Progenitor cell of endocrine pancreas (in vitro differentiated cells): ENCODE results near the gene ST3GAL3. TPM values are rescaled to one million over a fixed set of nuclear protein-coding genes. Genes with fewer than 3 reads are reported as not detected.

Experiments used
- DNase-seq: peaks from one replicate; pipeline ENCODE4 v3.0.0; 2021; ENCODE audit warnings: low spot score; ENCODE audit not compliant: unreplicated experiment
- H3K27ac Mint-ChIP-seq: 2 replicates; pipeline ENCODE4 v1.8.0; 2021; ENCODE audit warnings: mild to moderate bottlenecking, moderate library complexity, mixed read lengths
- H3K27me3 Mint-ChIP-seq: 2 replicates; pipeline ENCODE4 v1.8.0; 2021; ENCODE audit warnings: mixed read lengths
- H3K36me3 Mint-ChIP-seq: 2 replicates; pipeline ENCODE4 v1.8.0; 2022; ENCODE audit warnings: mixed read lengths; ENCODE audit not compliant: insufficient read depth
- H3K4me1 Mint-ChIP-seq: 2 replicates; pipeline ENCODE4 v1.8.0; 2021; ENCODE audit warnings: low read depth, mixed read lengths
- H3K4me3 Mint-ChIP-seq: 2 replicates; pipeline ENCODE4 v1.8.0; 2021; ENCODE audit warnings: low read depth, mild to moderate bottlenecking, moderate library complexity, mixed read lengths
- H3K9me3 Mint-ChIP-seq: 2 replicates; pipeline ENCODE4 v1.8.0; 2021; ENCODE audit warnings: low read depth, mixed read lengths
- total RNA-seq: library from RNA; stranded (reverse); gene quantifications from 2 replicates; pipeline ENCODE4 v1.2.1, GENCODE V29; 2021
- TF ChIP-seq, protein P1 (sequence below): fragments of 200-600 bp; sonication (generic); IDR thresholded peaks from one replicate; pipeline ENCODE4 v1.5.0; 2021; ENCODE audit warnings: antibody characterized with exemption, mild to moderate bottlenecking; ENCODE audit not compliant: unreplicated experiment

The ST3GAL3 gene
- total RNA-seq, 1 donor from 2014 or later = 14.9 TPM

DNA sequence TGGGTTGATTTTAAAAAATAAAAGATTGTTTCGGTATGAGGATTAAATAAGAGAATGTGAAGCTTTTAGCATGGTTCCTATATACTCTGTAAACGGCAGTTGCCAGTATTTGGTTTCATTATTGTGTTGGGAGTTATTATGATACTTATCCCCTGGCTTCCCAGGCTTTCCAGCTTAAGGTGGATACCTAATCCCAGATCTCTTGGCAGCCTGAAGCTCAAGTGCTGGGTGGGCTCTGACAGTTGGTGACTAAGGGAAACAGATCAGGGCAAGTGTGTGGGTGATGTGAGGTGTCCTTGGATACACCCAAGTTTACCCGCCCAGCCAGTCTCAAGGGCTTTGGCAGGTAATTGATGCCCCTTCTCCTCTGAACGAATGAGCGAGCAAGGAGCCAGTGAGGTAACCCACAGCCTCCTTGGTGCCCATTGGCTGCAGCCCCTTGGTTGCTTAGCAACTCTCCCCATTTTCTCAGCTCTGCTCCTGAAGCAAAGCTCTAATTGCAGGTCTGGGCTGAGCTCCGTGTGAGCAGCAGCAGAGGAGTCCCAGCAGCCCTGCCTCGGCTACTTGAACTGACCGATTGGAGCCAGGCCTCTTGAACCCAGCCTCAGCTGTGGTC is 245.5 kb downstream of the ST3GAL3 start:
- DNase-seq = no peak
- Mint-ChIP-seq H3K27ac (no peak overlapping the region), H3K27me3 (no peaks in the 10 kb centered on the region), H3K4me1 (peaks cover 10% of the 10 kb centered on the region), H3K36me3 (peaks cover 4% of the 10 kb centered on the region), H3K4me3 (no peak overlapping the region), H3K9me3 (no peaks in the 10 kb centered on the region)
- TF ChIP-seq, protein P1, sequence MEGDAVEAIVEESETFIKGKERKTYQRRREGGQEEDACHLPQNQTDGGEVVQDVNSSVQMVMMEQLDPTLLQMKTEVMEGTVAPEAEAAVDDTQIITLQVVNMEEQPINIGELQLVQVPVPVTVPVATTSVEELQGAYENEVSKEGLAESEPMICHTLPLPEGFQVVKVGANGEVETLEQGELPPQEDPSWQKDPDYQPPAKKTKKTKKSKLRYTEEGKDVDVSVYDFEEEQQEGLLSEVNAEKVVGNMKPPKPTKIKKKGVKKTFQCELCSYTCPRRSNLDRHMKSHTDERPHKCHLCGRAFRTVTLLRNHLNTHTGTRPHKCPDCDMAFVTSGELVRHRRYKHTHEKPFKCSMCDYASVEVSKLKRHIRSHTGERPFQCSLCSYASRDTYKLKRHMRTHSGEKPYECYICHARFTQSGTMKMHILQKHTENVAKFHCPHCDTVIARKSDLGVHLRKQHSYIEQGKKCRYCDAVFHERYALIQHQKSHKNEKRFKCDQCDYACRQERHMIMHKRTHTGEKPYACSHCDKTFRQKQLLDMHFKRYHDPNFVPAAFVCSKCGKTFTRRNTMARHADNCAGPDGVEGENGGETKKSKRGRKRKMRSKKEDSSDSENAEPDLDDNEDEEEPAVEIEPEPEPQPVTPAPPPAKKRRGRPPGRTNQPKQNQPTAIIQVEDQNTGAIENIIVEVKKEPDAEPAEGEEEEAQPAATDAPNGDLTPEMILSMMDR = no peak

DNA sequence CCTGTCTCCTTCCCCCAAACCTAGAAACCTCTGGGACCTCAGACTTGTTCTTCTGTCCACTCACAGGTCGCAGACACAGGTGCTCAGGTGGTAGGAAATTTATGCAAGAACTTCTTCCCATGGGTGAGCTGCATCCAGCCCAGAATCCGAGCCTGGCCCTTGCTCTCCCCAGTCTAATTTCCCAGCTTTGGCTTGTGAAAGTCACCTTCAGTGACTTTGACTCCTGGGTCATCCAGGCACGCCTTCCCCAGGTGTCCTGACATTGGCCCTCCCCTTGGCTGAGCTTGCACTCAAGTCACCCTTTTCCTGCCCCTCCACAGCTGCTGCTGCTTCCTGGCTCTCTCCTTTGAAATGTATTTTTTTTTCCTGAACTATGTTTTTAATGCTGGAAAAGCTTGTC is 246.0 kb downstream of the ST3GAL3 start:
- Mint-ChIP-seq H3K27me3 (no peaks in the 10 kb centered on the region), H3K27ac (peak overlapping the region; percentile 40), H3K9me3 (no peaks in the 10 kb centered on the region), H3K36me3 (peaks cover 6% of the 10 kb centered on the region), H3K4me1 (peaks cover 7% of the 10 kb centered on the region), H3K4me3 (no peak overlapping the region)
- DNase-seq = no peak
- TF ChIP-seq, protein P1 = no peak

DNA sequence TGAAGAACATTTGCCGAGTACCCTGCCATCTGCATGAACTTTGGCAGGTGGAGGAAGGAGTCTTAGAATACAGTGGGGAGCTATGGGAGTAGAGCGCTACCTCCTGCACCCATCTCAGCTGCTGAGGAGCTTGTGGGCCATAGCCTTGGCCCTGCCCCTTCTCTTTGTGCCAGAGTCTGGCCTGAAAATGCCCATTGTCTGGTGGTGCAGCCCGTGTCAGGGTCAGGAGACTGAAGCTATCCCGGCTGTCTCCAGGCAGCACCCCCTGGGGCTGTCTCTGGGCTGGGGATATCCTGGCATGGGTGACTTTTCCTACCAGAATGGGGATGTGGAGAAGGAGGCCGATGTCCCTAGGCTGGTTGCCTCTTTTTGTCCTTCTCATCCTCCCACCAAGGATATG is 246.7 kb downstream of the ST3GAL3 start:
- Mint-ChIP-seq H3K4me1 (peaks cover 6% of the 10 kb centered on the region), H3K4me3 (no peak overlapping the region), H3K36me3 (peaks cover 8% of the 10 kb centered on the region), H3K27me3 (no peaks in the 10 kb centered on the region), H3K9me3 (no peaks in the 10 kb centered on the region), H3K27ac (peak overlapping the region; percentile 73)
- no peak for DNase-seq
- TF ChIP-seq, protein P1 = no peak

DNA sequence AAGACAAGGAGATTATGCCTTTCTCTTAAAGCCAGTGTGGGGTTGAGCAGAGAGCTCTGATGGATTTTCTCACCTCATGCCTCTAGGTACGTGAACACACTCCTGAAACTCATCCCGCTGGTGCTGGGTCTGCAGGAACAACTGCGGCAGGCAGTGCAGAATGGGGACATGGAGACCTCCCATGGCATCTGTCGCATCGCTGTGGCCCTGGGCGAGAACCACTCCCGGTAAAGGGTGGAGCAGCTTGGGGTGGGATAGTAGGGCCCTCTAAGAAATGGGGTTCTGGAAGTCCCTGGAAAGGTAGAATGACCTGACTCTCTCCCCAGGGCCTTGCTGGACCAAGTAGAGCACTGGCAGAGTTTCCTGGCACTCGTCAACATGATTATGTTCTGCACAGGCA is 248.9 kb downstream of the ST3GAL3 start:
- no peak overlapping the region for H3K4me3 Mint-ChIP-seq
- H3K27ac Mint-ChIP-seq = no peak overlapping the region
- TF ChIP-seq, protein P1 = no peak
- H3K9me3 Mint-ChIP-seq = no peaks in the 10 kb centered on the region
- peaks cover 8% of the 10 kb centered on the region for H3K36me3 Mint-ChIP-seq
- DNase-seq = no peak
- peaks cover 6% of the 10 kb centered on the region for H3K4me1 Mint-ChIP-seq
- no peaks in the 10 kb centered on the region for H3K27me3 Mint-ChIP-seq

DNA sequence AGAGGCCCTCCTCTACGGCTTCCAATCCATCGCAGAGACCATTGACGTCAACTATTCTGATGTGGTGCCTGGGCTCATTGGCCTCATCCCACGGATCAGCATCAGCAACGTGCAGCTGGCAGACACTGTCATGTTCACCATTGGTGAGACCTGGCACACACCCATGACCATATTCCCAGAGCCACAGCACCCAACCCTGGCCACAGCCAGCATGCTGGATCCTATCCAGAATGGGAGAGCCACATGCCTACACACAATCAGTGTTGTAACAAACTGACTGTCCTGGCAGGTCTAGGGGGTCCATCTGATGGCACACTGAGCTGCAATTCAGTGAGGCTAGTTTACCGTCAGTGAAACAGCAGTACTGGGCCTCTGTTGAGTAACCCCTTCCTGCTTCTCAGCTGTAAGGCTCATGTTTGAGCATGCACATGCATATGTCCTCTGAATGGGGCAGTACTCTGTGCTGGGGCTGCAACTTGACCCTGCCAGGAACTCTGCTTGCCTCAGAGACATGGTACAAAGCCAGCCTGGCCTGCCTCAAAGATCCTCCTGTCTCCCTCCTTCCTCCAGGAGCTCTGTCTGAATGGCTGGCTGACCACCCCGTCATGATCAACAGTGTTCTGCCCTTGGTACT is 250.2 kb downstream of the ST3GAL3 start:
- Mint-ChIP-seq H3K36me3 (peaks cover 10% of the 10 kb centered on the region), H3K27me3 (no peaks in the 10 kb centered on the region), H3K27ac (no peak overlapping the region), H3K4me1 (peaks cover 6% of the 10 kb centered on the region), H3K9me3 (no peaks in the 10 kb centered on the region), H3K4me3 (no peak overlapping the region)
- TF ChIP-seq, protein P1 = no peak
- no peak for DNase-seq
